ENCODE results near the gene FCRL6. TPM values are rescaled to one million over a fixed set of nuclear protein-coding genes. Genes with fewer than 3 reads are reported as not detected.

FCRL6 gene
- total RNA-seq, 1 experiment from 2014 or later = not detected

- TF ChIP-seq TCF7L2 (IDR thresholded peaks at IDR 0.05; ENCODE audit: low read depth, low read length) = no peak
- TF ChIP-seq POLR2AphosphoS5 (IDR thresholded peaks at IDR 0.05; ENCODE audit: low read depth, low read length) = no peak
- no peak for TF ChIP-seq REST (IDR thresholded peaks at IDR 0.05; ENCODE audit: insufficient read depth in 1 of 2, low read depth in 2 of 2, low read length in 1 of 2)
- no peak for TF ChIP-seq SIN3A (IDR thresholded peaks at IDR 0.05; ENCODE audit: borderline replicate concordance, insufficient read depth, low read depth, low read length)
- TF ChIP-seq CTCF (IDR thresholded peaks at IDR 0.05) = no peak
- BruUV-seq (replicated peaks) = no TSS peak
- no peak overlapping the region for H3K4me3 ChIP-seq (ENCODE audit: low read depth in 2 of 2, low read length in 2 of 2)
- no peaks in the 10 kb centered on the region for H3K27me3 ChIP-seq (ENCODE audit: control insufficient read depth, insufficient read depth, low read length)
- H3K27ac ChIP-seq (ENCODE audit: low read length) = no peak overlapping the region
- no peaks in the 10 kb centered on the region for H3K4me1 ChIP-seq (ENCODE audit: control insufficient read depth, insufficient read depth, low read length)
- DNase-seq (ENCODE audit: low read depth, low spot score) (no peak), ATAC-seq (no peak)
- ChIA-PET POLR2A (no interaction called here), CTCF (no interaction called here)
- intact Hi-C loops (cut with micrococcal nuclease; ENCODE audit: unreplicated experiment) (loop anchor here (5.0 kb wide), 2 partner anchors 109 to 224 kb away; no protein-coding TSS in a partner anchor), in situ Hi-C loops (cut with HindIII; ENCODE audit: low pct_unique_long_range_greater_than_20kb, low sequenced_read_pairs) (no loop called here)
- H3K36me3 ChIP-seq (ENCODE audit: control insufficient read depth, insufficient read depth, low read length) = no peaks in the 10 kb centered on the region
- no peaks in the 10 kb centered on the region for H3K9me3 ChIP-seq (ENCODE audit: control insufficient read depth, insufficient read depth, low read depth, low read length)
Observed at GRCh38 chr1:159783724-159784123, 18.4 kb upstream of the FCRL6 start.

GRCh38 chr1:159786465-159786864 is 15.7 kb upstream of the FCRL6 start:
- Histone ChIP-seq H3K4me3 (ENCODE audit: low read depth in 2 of 2, low read length in 2 of 2) (no peak overlapping the region), H3K27ac (ENCODE audit: low read length) (no peak overlapping the region), H3K9me3 (ENCODE audit: control insufficient read depth, insufficient read depth, low read depth, low read length) (no peaks in the 10 kb centered on the region), H3K27me3 (ENCODE audit: control insufficient read depth, insufficient read depth, low read length) (no peaks in the 10 kb centered on the region), H3K4me1 (ENCODE audit: control insufficient read depth, insufficient read depth, low read length) (no peaks in the 10 kb centered on the region), H3K36me3 (ENCODE audit: control insufficient read depth, insufficient read depth, low read length) (no peaks in the 10 kb centered on the region)
- ChIA-PET POLR2A (no interaction called here), CTCF (no interaction called here)
- no peak for TF ChIP-seq REST (IDR thresholded peaks at IDR 0.05; ENCODE audit: insufficient read depth in 1 of 2, low read depth in 2 of 2, low read length in 1 of 2)
- no peak for TF ChIP-seq TCF7L2 (IDR thresholded peaks at IDR 0.05; ENCODE audit: low read depth, low read length)
- TF ChIP-seq CTCF (IDR thresholded peaks at IDR 0.05) = no peak
- no peak for TF ChIP-seq POLR2AphosphoS5 (IDR thresholded peaks at IDR 0.05; ENCODE audit: low read depth, low read length)
- no peak for TF ChIP-seq SIN3A (IDR thresholded peaks at IDR 0.05; ENCODE audit: borderline replicate concordance, insufficient read depth, low read depth, low read length)
- in situ Hi-C loops (cut with HindIII; ENCODE audit: low pct_unique_long_range_greater_than_20kb, low sequenced_read_pairs) = no loop called here
- DNase-seq (ENCODE audit: low read depth, low spot score) (no peak), ATAC-seq (no peak)
- intact Hi-C loops (cut with micrococcal nuclease; ENCODE audit: unreplicated experiment) = no loop called here
- BruUV-seq (replicated peaks) = no TSS peak
